Esophagus squamous epithelium (tissue), 5 donors: ENCODE measurements around the gene ARMC9. TPM values are rescaled to one million over a fixed set of nuclear protein-coding genes. Genes with fewer than 3 reads are reported as not detected.

Source experiments
- DNase-seq: peaks from one replicate; lab custom pipeline; 2025; lab: John Stamatoyannopoulos, UW
- H3K27ac ChIP-seq, 4 donors: fragments of 200-600 bp; sonication (generic); one replicate each; pipeline ENCODE4 v1.5.1; 2016 to 2019; ENCODE audit warnings: mild to moderate bottlenecking in 1 of 4
- H3K27me3 ChIP-seq, 4 donors: fragments of 200-600 bp; sonication (generic); 1 replicate in 3 of 4; 2 replicates in 1 of 4; pipeline versions ENCODE4 v1.5.1 to v1.6.0; 2017 to 2021; ENCODE audit warnings: antibody characterized with exemption in 1 of 4
- H3K36me3 ChIP-seq, 3 donors: fragments of 200-600 bp; sonication (generic); one replicate each; pipeline ENCODE4 v1.5.1; 2016 to 2019
- H3K4me1 ChIP-seq, 3 donors: fragments of 200-600 bp; sonication (generic); one replicate each; pipeline ENCODE4 v1.5.1; 2017 to 2019
- H3K4me3 ChIP-seq, 4 donors: fragments of 200-600 bp; sonication (generic); 1 replicate in 3 of 4; 2 replicates in 1 of 4; pipeline ENCODE4 v1.5.1; 2016 to 2019; ENCODE audit warnings: mild to moderate bottlenecking in 2 of 4, moderate library complexity in 1 of 4
- H3K9me3 ChIP-seq, 3 donors: fragments of 200-600 bp; sonication (generic); one replicate each; pipeline ENCODE4 v1.5.1; 2016 to 2019
- POLR2A ChIP-seq, 4 donors: fragments of 450-650 bp; IDR thresholded peaks; one replicate each; pipeline ENCODE4 v1.6.1; 2017; ENCODE audit warnings: antibody characterized with exemption in 4 of 4, mild to moderate bottlenecking in 4 of 4, moderate library complexity in 3 of 4
- WGBS, 2 donors: methylation state at CpG; one replicate each; pipeline ENCODE4 v1.1.5; 2018; 5-methylcytosine and 5-hydroxymethylcytosine counted together
- intact Hi-C: fragments of 100-400 bp; cut with DNase I; formaldehyde crosslinking; loops from one replicate; pipeline ENCODE4 v1.15.0; 2022
- total RNA-seq, 4 donors: library from RNA; depleted of rRNA; stranded (reverse); fragments of >200 nt; gene quantifications; one replicate each; pipeline ENCODE4 v1.1.0, GENCODE V29; 2016
- TF ChIP-seq, protein P1 (sequence below), 6 experiments: fragments of 450-650 bp in 4 of 6; fragments of 200-600 bp in 2 of 6; sonication (generic) in 2 of 6; IDR thresholded peaks; one replicate each; pipeline ENCODE4 v1.5.1; 2016 to 2019; ENCODE audit warnings: antibody characterized with exemption in 6 of 6, mild to moderate bottlenecking in 4 of 6, moderate library complexity in 4 of 6
- donor health status: DM: yes; HTN: yes; CAD: no.

ARMC9 gene
- total RNA-seq, 4 donors from 2014 or later: 2.1 to 13.9 (median 3.9) TPM

DNA sequence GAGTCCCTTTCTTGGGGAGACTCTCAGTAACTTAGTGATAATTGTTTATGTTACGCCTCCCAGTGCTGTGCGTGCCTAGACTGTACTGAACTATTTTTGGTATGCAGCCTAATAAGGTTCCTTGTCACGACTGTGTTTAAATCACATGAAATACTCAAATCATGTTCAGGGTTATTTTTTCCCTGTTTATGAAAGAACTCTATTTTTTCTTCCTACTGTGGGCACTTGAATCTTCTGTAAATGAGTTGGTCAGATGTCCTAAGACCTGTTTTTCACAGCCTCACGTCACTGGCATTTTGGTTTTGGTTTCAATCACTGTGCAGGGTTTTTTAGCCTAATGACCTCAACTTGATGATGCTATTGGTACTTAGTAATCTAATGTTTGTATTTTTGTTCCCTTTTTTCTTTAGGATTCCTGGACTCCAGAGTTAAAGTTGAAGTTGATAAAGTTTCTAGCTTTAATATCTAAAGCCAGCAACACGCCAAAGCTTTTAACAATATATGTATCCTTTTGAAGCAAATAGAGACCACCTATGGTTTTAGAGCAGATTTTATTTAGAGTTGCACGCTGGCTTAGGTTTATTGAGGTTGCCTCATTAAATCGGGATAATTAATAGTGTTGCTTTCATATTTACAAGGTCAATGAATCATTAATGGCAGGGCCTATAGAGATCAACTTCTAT lies 24.0 kb downstream of the ARMC9 start:
- intact Hi-C loops: loop anchor here (10.0 kb wide), 1 partner anchor 172 kb away; the partner anchor contains the start of gene B3GNT7
- Histone ChIP-seq H3K27me3 (no peaks in the 10 kb centered on the region), H3K9me3 (no peaks in the 10 kb centered on the region), H3K27ac (peak overlapping the region; percentile 51 to 77 (median 75)), H3K36me3 (peaks cover 0 to under 1% (median 0%) of the 10 kb centered on the region in 3 donors), H3K4me1 (peaks cover 0 to 11% (median 0%) of the 10 kb centered on the region in 3 donors), H3K4me3 (peak overlapping the region in 1 of 4 donors; percentile 15)
- DNase-seq: no peak
- TF ChIP-seq, protein P1, sequence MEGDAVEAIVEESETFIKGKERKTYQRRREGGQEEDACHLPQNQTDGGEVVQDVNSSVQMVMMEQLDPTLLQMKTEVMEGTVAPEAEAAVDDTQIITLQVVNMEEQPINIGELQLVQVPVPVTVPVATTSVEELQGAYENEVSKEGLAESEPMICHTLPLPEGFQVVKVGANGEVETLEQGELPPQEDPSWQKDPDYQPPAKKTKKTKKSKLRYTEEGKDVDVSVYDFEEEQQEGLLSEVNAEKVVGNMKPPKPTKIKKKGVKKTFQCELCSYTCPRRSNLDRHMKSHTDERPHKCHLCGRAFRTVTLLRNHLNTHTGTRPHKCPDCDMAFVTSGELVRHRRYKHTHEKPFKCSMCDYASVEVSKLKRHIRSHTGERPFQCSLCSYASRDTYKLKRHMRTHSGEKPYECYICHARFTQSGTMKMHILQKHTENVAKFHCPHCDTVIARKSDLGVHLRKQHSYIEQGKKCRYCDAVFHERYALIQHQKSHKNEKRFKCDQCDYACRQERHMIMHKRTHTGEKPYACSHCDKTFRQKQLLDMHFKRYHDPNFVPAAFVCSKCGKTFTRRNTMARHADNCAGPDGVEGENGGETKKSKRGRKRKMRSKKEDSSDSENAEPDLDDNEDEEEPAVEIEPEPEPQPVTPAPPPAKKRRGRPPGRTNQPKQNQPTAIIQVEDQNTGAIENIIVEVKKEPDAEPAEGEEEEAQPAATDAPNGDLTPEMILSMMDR (IDR thresholded peaks at IDR 0.05): no peak
- TF ChIP-seq POLR2A (IDR thresholded peaks at IDR 0.05): no peak
- WGBS, 2 donors: 57 to 69% methylated on average over 7 of the region's 7 CpGs

DNA sequence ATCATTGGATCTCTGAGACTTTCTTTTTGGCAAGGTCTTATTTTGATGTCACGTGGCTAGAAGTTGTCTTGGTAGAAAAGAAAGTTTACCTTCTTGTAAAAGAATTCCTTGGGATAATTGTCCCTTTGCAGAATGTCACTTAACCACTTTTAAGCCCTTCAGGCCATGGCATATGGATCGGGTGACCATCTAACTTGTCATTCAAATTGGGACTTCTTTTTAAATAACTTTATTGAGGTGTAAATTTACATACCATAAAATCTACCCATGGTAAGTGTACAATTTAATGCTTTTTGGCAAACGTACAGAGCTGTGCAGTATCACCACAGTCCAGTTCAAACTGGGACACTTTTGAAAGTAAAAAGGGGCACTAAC lies 24.6 kb downstream of the ARMC9 start:
- Histone ChIP-seq H3K4me3 (peak overlapping the region in 1 of 4 donors; percentile 15), H3K27ac (peak overlapping the region; percentile 51 to 77 (median 75)), H3K36me3 (no peaks in the 10 kb centered on the region), H3K4me1 (peaks cover 0 to 16% (median 0%) of the 10 kb centered on the region in 3 donors), H3K27me3 (no peaks in the 10 kb centered on the region), H3K9me3 (no peaks in the 10 kb centered on the region)
- intact Hi-C loops: loop anchor here (10.0 kb wide), 1 partner anchor 172 kb away; the partner anchor contains the start of gene B3GNT7
- 69 to 77% methylated on average over 3 of the region's 3 CpGs for WGBS, 2 donors
- TF ChIP-seq POLR2A (IDR thresholded peaks at IDR 0.05): no peak
- TF ChIP-seq, protein P1 (IDR thresholded peaks at IDR 0.05): no peak
- no peak for DNase-seq

DNA sequence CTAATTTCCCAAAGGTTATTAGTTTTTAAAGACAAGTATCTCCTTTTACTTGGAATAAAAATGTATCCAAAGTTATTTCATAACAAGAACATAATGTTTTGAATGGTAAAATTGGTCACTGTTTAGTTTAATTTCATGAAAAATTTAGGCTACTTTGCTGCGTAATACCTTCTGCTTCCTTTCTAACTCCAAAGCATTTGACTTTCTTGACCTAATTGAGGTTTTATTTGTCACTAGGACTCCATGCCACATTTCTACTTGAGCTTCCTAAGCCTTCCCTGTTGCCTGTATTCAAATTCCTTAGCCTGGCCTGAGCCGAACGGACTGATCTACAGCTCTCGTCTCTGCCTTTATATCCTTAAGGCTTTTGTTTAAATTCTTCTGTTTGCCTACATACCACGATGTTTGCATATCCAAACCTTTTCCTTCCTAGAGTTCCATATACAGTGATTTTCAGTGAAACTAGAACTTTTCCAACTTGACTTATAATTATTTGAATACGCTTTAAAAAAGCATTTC lies 25.1 kb downstream of the ARMC9 start:
- no peaks in the 10 kb centered on the region for H3K36me3 ChIP-seq
- H3K27ac ChIP-seq: peak overlapping the region; percentile 51 to 77 (median 75)

DNA sequence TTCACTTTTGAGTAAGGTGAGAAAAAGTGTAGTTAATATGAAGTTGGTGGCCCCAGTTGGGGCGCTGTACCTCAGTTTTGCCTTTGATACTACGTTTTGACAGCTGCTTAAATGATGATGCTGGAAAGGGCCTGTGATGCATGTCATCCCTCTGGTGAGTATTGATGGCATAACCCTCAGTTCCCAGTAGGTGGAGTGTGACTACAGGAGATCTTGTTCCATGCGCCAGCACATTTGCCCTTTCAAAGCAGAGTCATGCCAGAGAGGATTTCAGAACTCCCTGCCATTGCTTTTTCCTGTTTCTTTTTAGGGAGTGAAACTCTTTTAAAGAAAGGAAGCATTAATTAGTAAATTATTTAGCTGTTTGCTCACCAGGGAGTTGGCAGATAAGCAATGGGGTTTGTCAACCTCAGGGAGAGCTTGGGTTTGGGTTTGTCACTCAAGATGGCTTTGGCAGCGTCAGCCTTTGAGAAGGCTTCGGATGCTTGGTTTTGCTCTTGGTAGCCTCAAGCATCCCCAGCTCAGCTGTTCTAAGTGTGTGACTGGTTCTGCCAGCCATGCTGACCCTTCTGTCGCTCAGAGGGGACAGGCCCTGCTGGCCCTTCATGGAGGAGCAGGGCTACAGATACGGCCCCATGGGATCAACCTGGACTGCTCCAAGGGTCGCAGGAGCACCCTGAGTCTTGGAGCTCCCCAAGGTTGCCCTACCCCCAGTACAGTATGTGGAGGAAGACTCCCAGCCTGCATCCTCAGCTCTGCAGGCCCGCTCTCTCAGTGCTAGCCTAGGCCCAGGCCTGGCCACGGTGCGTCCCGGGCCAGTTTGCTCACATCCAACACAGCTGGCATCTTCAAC lies 29.1 kb downstream of the ARMC9 start:
- TF ChIP-seq, protein P1 (IDR thresholded peaks at IDR 0.05): peak; percentile 43 to 86 (median 70)
- no peak for TF ChIP-seq POLR2A (IDR thresholded peaks at IDR 0.05)
- no peak for DNase-seq
- H3K36me3 ChIP-seq: no peaks in the 10 kb centered on the region
- 45 to 49% methylated on average over 5 of the region's 12 CpGs for WGBS, 2 donors
- intact Hi-C loops: loop anchor here (10.0 kb wide), 1 partner anchor 167 kb away; the partner anchor contains the start of gene B3GNT7
- H3K27ac ChIP-seq: peak overlapping the region in 3 of 4 donors; percentile 59 to 73 (median 71)
- H3K9me3 ChIP-seq: no peaks in the 10 kb centered on the region
- peaks cover 0 to 17% (median 4%) of the 10 kb centered on the region in 3 donors for H3K4me1 ChIP-seq
- no peak overlapping the region for H3K4me3 ChIP-seq
- H3K27me3 ChIP-seq: no peaks in the 10 kb centered on the region

More for the DNA sequence above, 25.1 kb downstream of the ARMC9 start:
- H3K27me3 ChIP-seq: no peaks in the 10 kb centered on the region
- no peak for TF ChIP-seq POLR2A (IDR thresholded peaks at IDR 0.05)
- TF ChIP-seq, protein P1 (IDR thresholded peaks at IDR 0.05): no peak
- WGBS, 2 donors: 61 to 68% methylated on average over 6 of the region's 6 CpGs
- intact Hi-C loops: loop anchor here (10.0 kb wide), 1 partner anchor 171 kb away; the partner anchor contains the start of gene B3GNT7
- H3K9me3 ChIP-seq: no peaks in the 10 kb centered on the region
- H3K4me3 ChIP-seq: no peak overlapping the region
- no peak for DNase-seq
- peaks cover 0 to 17% (median 3%) of the 10 kb centered on the region in 3 donors for H3K4me1 ChIP-seq
